Measurements from ENCODE around the gene ZPBP2.
"Not testable (repeated sequence)": the region's sequence is repeated elsewhere in the genome, so short reads cannot be mapped to it uniquely, and the experiment has no call there.

The ZPBP2 gene

GRCh38 chr17:39867880-39868553 is at the start of gene ZPBP2:
Gene ZPBP2, plus strand, starts transcription at chr17:39868202. Its CDS starts 153 bp downstream, at chr17:39868355.
- no peak for DNase-seq (ENCODE audit: low spot score)

- no peak for DNase-seq (ENCODE audit: low spot score)
Observed at GRCh38 chr17:39818358-39819000, 49.5 kb upstream of the ZPBP2 start.

GRCh38 chr17:39820541-39820940 is 47.5 kb upstream of the ZPBP2 start:
- no peak for DNase-seq (ENCODE audit: low spot score)

GRCh38 chr17:39820987-39821386 is 47.0 kb upstream of the ZPBP2 start:
- no peak for DNase-seq (ENCODE audit: low spot score)

- DNase-seq (ENCODE audit: low spot score): no peak
Observed at GRCh38 chr17:39822051-39822451, 46.0 kb upstream of the ZPBP2 start.

GRCh38 chr17:39823407-39824054 is 44.5 kb upstream of the ZPBP2 start:
- DNase-seq (ENCODE audit: low spot score): no peak

GRCh38 chr17:39826334-39826733 is 41.7 kb upstream of the ZPBP2 start:
- no peak for DNase-seq (ENCODE audit: low spot score)

GRCh38 chr17:39828443-39828842 is 39.6 kb upstream of the ZPBP2 start:
- DNase-seq (ENCODE audit: low spot score): no peak

- DNase-seq (ENCODE audit: low spot score): no peak
Observed at GRCh38 chr17:39831588-39831987, 36.4 kb upstream of the ZPBP2 start.

GRCh38 chr17:39834017-39834416 is 34.0 kb upstream of the ZPBP2 start:
- DNase-seq (ENCODE audit: low spot score): no peak

- no peak for DNase-seq (ENCODE audit: low spot score)
Observed at GRCh38 chr17:39835038-39835786, 32.8 kb upstream of the ZPBP2 start.

GRCh38 chr17:39836117-39836516 is 31.9 kb upstream of the ZPBP2 start:
- DNase-seq (ENCODE audit: low spot score): no peak

GRCh38 chr17:39838057-39838456 is 29.9 kb upstream of the ZPBP2 start:
- no peak for DNase-seq (ENCODE audit: low spot score)

- DNase-seq (ENCODE audit: low spot score): no peak
Observed at GRCh38 chr17:39838784-39839183, 29.2 kb upstream of the ZPBP2 start.

GRCh38 chr17:39841134-39841683 is 26.8 kb upstream of the ZPBP2 start:
- no peak for DNase-seq (ENCODE audit: low spot score)

GRCh38 chr17:39845052-39845846 is 22.8 kb upstream of the ZPBP2 start:
- DNase-seq (ENCODE audit: low spot score): no peak

GRCh38 chr17:39846205-39846604 is 21.8 kb upstream of the ZPBP2 start:
- no peak for DNase-seq (ENCODE audit: low spot score)

- DNase-seq (ENCODE audit: low spot score): no peak
Observed at GRCh38 chr17:39848600-39848999, 19.4 kb upstream of the ZPBP2 start.

GRCh38 chr17:39850186-39850585 is 17.8 kb upstream of the ZPBP2 start:
- DNase-seq (ENCODE audit: low spot score): not testable (repeated sequence)

- no peak for DNase-seq (ENCODE audit: low spot score)
Observed at GRCh38 chr17:39852239-39852638, 15.8 kb upstream of the ZPBP2 start.

- DNase-seq (ENCODE audit: low spot score): no peak
Observed at GRCh38 chr17:39854909-39855308, 13.1 kb upstream of the ZPBP2 start.

Data from putamen (tissue), 1 donor.